K562 (cell line): Measurements from ENCODE around the gene SCGB1A1. TPM values are rescaled to one million over a fixed set of nuclear protein-coding genes. Genes with fewer than 3 reads are reported as not detected.
A peak's percentile ranks its signal among the peaks of the same experiment; 100 is the strongest.

ENCODE experiments used
- AFF4 ChIP-seq: sonication (generic); formaldehyde crosslinking; IDR thresholded peaks from 2 replicates; pipeline ENCODE4 v1.8.0; 2023; ENCODE audit warnings: mild to moderate bottlenecking, missing genetic modification reagents
- CBX8 ChIP-seq: fragments of 200-600 bp; sonication (generic); IDR thresholded peaks from 2 replicates; pipeline ENCODE4 v1.6.1; 2012; ENCODE audit warnings: borderline replicate concordance, mixed run types, low read depth, mild to moderate bottlenecking, moderate library complexity, mixed read lengths, low read length, control low read depth, inconsistent platforms; ENCODE audit not compliant: poor library complexity, severe bottlenecking; ENCODE audit errors: extremely low read depth
- FOXP1 ChIP-seq: sonication (generic); formaldehyde crosslinking; IDR thresholded peaks from 2 replicates; pipeline ENCODE4 v1.8.0; 2022; ENCODE audit warnings: mild to moderate bottlenecking, missing genetic modification reagents
- LEF1 ChIP-seq: fragments of 450-650 bp; IDR thresholded peaks from 2 replicates; pipeline ENCODE4 v1.6.1; 2016; ENCODE audit warnings: mild to moderate bottlenecking
- NFIX ChIP-seq: fragments of 250-450 bp; sonication (Bioruptor Pico); IDR thresholded peaks from 2 replicates; pipeline ENCODE4 v1.4.0; 2020; ENCODE audit warnings: low read depth, mild to moderate bottlenecking, moderate library complexity
- NRF1 ChIP-seq, 2 experiments: fragments of 450-650 bp; IDR thresholded peaks in 1 of 2; conservative IDR thresholded peaks in 1 of 2; 2 replicates each; pipeline ENCODE4 v1.6.1; 2014; ENCODE audit warnings: mild to moderate bottlenecking in 2 of 2
- RBM14 ChIP-seq: fragments of 200-400 bp; formaldehyde crosslinking; IDR thresholded peaks from 2 replicates; pipeline ENCODE4 v1.6.1; 2018; ENCODE audit warnings: low read depth, mild to moderate bottlenecking, low read length, moderate library complexity, borderline replicate concordance; ENCODE audit not compliant: insufficient read depth
- RUNX1 ChIP-seq: sonication (generic); IDR thresholded peaks from 2 replicates; pipeline ENCODE4 v1.6.1; 2016; ENCODE audit warnings: antibody characterized with exemption, low read depth
- SETDB1 ChIP-seq: IDR thresholded peaks from one replicate; pipeline ENCODE4 v1.6.1; 2012; ENCODE audit warnings: low read length, control low read depth, inconsistent platforms
- USF1 ChIP-seq: sonication (generic); formaldehyde crosslinking; IDR thresholded peaks from 2 replicates; pipeline ENCODE4 v1.9.0; 2022; ENCODE audit warnings: mild to moderate bottlenecking, missing genetic modification reagents
- USF2 ChIP-seq: sonication (generic); formaldehyde crosslinking; IDR thresholded peaks from 2 replicates; pipeline ENCODE4 v1.5.0; 2020; ENCODE audit warnings: missing genetic modification reagents
- ZBTB11 ChIP-seq, 3 experiments: fragments of 200-800 bp in 1 of 3; fragments of 250-450 bp in 1 of 3; fragments of 450-650 bp in 1 of 3; sonication (Bioruptor Pico) in 1 of 3; sonication (Bioruptor generic) in 1 of 3; formaldehyde crosslinking in 1 of 3; IDR thresholded peaks; 2 replicates each; pipeline versions ENCODE4 v1.6.1 to v1.8.0; 2016 to 2022; ENCODE audit warnings: mild to moderate bottlenecking in 2 of 3, missing genetic modification characterization in 2 of 3, missing compliant biosample characterization in 1 of 3, moderate library complexity in 1 of 3
- ZNF12 ChIP-seq: sonication (generic); formaldehyde crosslinking; IDR thresholded peaks from 2 replicates; pipeline ENCODE4 v1.4.0; 2020; ENCODE audit warnings: mild to moderate bottlenecking, missing genetic modification reagents
- ZNF253 ChIP-seq: fragments of 250-450 bp; sonication (Bioruptor Pico); conservative IDR thresholded peaks from 2 replicates; pipeline ENCODE4 v1.6.1; 2021; ENCODE audit warnings: mild to moderate bottlenecking
- ZNF57 ChIP-seq: fragments of 450-650 bp; formaldehyde crosslinking; IDR thresholded peaks from 2 replicates; pipeline ENCODE4 v1.4.0; 2020; ENCODE audit warnings: mild to moderate bottlenecking, moderate library complexity
- polyA plus RNA-seq, 8 experiments: library from polyadenylated mRNA; depleted of rRNA in 4 of 8; stranded (reverse) in 5 of 8; unstranded in 3 of 8; fragments of >200 nt; fragmentation: Nextera tagmentation in 2 of 8; fragmentation: Illumina TruSeq in 1 of 8; extraction: Ambion mirVana in 2 of 8; extraction: Trizol in 1 of 8; gene quantifications; 2 replicates each; pipeline versions ENCODE4 v1.2.1 to v1.2.3, GENCODE V29; 2011 to 2014; ENCODE audit warnings: inconsistent platforms in 1 of 8, missing spikeins in 1 of 8
- total RNA-seq, 7 experiments: library from RNA; depleted of rRNA in 6 of 7; stranded (reverse); fragments of >200 nt in 6 of 7; fragmentation: Illumina TruSeq in 2 of 7; extraction: Trizol in 2 of 7; gene quantifications; 2 replicates each; pipeline versions ENCODE4 v1.2.1 to v1.2.3, GENCODE V29; 2011 to 2021; ENCODE audit warnings: low replicate concordance in 1 of 7

SCGB1A1 gene
- total and polyA plus RNA-seq, 9 of the 15 experiments (the other 6 are each of a cell fraction or from before 2014, with no cell fraction given): 0.55 TPM; not detected in 8

- TF ChIP-seq ZBTB11 (CRISPR knock-in tag; IDR thresholded peaks at IDR 0.05) (no peak), ZNF253 (CRISPR knock-in tag) (no peak), NRF1 (conservative IDR thresholded peaks at IDR 0.05 in 1 of 2, IDR thresholded peaks at IDR 0.05 in 1 of 2) (0 out of 4 replicates have a peak, but pooled peaks have one; percentile 0 to 1), USF1 (CRISPR knock-in tag) (peak; percentile 55), ZNF12 (CRISPR knock-in tag) (no peak), RBM14 (no peak), RUNX1 (no peak), USF2 (peak; percentile 56), FOXP1 (no peak), NFIX (CRISPR knock-in tag) (no peak), SETDB1 (no peak), CBX8 (no peak), AFF4 (CRISPR knock-in tag) (no peak), ZNF57 (CRISPR knock-in tag) (no peak), LEF1 (no peak)
Measured at GRCh38 chr11:62444835-62445234, 26.0 kb downstream of the SCGB1A1 start (continued).
